Stimulated activated CD4-positive, alpha-beta T cell treated with anti-CD3 and anti-CD28 coated beads, Interleukin-4, amount 100 ng/mL, for 48 hours (primary cell): ENCODE measurements around the gene MAGEA8.
"Not testable (repeated sequence)": the region's sequence is repeated elsewhere in the genome, so short reads cannot be mapped to it uniquely, and the experiment has no call there.

Source experiments
- DNase-seq, 2 donors: peaks; one replicate each; pipeline ENCODE4 v3.0.0-alpha.2; 2020; ENCODE audit warnings: low read depth in 2 of 2

Gene MAGEA8

DNA sequence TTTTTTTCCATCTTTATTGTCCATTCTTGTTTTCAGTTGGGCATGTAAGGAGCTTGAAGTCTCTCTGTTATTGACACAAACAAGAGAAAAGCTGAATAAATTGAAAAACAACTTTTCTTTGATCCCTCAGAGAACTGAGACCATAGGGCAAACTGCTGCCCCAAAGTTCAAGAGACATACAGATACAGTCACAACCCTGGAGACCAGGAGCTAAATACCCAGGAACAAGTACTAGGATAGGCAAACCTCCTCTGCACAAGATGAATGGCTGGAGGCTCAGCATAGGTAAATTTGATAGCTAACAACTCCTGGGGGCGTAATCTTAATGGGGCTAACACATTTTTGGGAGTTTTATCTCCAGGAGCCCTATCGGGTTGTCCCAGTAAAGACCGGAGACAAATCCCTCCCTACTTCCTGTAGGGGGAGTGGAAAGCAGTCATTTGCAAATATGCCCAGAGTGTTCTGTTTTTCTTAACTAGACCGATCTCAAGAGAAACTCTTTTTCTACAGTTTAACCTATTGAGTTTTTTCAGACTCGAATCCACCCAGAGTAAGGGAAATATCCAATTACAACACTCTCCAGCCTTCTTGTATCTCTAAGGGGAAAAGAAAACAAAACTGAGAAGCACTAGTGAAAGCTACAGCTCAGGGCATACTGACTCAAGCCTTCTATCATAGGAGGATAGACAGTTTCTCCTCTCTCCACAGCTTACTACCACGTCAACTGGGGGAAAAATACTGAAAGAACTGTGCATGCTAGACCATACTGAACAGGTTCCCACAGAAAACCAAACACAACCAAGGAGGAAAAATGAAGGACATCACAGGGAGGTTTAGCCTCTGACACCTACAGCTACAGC is 23.1 kb downstream of the MAGEA8 start:
- DNase-seq, result no peak

DNA sequence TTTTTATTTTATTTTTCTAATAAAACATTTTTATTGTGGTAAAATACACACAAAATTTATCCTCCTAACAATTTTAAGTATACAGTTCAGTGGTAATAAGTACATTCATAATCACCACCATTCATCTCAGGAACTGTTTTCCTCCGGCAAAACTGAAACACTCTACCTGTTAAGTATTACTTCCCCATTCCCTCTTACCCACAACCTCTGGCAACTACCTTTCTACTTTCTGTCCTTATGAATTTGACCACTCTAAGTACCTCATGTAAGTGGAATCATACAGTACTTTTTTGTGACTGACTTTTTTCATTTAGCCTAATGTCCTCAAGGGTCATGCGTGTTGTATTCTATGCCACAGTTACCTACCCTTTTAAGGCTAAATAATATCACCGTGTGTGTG is 27.3 kb downstream of the MAGEA8 start:
- DNase-seq, result no peak

DNA sequence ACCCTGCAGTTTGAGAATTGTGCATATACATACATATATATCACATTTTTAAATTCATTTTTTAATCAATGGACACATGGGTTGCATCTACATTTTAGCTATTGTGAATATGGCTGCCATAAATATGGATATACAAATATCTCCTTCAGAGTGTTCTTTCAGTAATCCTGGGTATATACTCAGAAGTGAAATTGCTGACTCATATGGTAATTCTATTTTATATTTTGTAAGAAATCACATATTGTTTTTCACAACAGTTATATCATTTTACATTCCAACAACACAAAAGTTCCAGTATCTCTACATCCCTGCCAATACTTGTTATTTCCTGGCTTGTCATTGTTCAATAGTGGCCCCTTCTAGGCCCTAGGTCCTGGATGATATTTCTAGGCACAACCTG is 27.7 kb downstream of the MAGEA8 start:
- DNase-seq, result no peak

DNA sequence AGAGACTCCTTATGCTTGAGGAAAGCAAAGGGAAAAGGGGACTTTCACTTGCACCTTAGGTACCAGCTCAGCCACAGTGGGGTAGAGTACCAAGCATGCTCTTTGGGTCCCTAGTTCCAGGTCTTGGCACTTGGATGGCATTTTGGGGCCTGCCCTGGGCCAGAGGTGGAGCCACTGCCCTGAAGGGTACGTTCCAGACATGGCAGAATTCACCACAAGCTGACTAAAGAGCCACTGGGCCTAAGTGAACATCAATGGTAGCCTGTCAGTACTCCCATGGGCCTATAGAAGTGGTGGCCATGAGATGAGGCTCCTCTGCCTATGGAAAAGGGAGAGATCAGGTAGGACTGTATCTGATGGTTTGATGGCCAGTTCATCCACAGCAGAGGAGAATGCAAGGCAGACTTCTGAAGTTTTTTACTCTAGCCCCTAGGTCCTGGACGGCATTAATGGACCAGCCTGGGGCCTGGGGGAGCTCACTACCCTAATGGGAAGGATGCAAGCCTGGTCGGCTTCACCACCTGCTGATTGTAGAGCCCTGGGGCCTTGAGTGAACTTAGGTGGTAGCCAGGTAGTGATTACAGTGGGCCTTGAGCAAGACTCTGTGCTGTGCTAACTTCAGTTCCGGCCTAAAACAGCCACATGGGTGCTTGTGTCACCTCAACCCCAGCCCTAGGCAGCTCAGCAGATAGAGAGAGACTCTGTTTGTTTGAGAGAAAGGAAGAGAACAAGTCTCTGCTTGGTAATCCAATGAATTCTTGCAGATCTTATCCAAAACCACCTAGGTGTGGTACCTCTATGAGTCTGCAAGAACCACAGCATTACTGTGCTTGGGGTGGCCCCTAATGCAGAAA is 28.6 kb downstream of the MAGEA8 start:
- DNase-seq, result no peak

DNA sequence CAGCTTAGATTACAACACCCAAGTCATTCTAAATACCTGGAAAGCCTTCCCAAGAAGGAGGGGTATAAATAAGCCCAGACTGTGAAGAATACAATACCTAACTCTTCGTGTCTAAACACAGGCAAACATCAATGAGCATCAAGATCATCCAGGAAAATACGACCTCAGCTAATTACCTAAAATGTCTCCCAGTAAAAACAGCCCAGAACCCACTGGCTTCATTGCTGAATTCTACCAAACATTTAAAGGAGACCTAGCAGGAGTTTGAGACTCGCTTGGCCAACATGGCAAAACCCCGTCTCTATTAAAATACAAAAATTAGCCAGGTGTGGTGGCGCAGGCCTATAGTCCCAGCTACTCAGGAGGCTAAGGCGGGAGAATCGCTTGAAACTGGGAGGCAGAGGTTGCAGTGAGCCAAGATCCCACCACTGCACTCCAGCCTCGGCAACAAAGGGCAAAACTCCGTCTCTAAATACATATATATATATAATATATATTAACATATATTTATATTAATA is 29.3 kb downstream of the MAGEA8 start:
- no peak for DNase-seq

DNA sequence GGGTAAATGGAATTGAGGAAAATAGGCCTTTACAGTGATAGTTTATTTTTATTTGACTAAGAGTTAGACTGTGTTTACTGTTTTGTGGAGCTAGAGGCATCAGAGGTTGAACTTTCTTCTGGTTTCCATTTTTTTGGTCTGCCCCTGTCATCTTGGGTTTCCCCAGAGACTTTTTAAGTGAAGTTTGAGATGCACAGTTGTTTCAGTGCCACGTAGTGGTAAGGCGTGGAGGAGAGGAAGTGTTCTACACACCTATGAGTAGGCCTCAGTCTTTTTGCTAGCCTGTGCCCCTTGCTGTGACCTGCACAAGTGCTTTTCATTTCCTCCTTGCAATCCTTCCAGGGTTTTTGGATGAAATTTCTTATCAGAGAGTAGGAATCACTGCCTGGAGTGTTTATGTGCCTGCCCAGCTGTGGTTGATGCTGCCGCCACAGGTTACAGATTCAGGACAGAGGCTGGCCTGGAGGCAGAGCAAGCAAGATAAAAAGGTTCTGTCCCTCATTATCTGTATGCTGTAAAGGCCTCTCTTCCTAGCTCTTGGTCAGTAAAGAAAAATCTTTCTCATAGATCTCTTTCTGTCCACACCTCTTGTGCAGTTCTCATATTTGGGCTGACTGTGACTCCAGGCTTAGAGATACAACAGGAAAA is 35.9 kb downstream of the MAGEA8 start:
- no peak for DNase-seq

DNA sequence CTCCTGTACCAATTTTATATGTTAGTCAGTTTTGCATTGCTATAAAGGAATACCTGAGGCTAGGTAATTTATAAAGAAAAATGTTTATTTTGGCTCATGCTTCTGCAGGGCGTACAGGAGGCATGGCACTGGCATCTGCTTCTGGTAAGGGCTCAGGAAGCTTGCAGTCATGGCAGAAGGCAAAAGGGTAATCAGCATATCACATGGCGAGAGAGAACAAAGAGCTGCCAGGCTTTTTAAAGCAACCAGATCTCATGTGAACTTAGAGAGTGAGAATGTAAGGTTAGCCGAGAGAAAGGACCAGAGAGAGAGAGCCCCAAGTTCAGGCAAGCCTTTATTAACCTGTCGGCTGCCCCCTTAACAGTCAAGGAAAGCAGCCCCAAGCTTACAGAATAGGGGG is 42.9 kb downstream of the MAGEA8 start:
- not testable (repeated sequence) for DNase-seq

DNA sequence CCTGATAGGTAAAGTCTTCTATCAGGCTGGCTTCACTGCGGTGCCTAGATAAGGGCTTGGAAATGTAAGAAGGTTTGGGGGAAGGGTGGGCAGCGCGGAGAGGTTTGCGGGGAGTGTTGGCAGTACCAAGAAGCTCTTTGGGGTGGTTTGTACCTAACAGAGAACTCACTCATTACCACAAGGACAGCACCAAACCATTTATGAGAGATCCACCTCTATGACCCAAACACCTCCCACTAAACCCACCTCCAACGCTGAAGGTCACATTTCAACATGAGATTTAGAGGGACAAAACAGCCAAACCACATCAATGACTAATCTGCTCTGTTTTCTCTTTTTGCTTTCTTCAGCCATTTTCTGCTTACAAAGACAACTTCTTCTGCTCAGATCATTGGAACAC is 43.5 kb downstream of the MAGEA8 start:
- not testable (repeated sequence) for DNase-seq

DNA sequence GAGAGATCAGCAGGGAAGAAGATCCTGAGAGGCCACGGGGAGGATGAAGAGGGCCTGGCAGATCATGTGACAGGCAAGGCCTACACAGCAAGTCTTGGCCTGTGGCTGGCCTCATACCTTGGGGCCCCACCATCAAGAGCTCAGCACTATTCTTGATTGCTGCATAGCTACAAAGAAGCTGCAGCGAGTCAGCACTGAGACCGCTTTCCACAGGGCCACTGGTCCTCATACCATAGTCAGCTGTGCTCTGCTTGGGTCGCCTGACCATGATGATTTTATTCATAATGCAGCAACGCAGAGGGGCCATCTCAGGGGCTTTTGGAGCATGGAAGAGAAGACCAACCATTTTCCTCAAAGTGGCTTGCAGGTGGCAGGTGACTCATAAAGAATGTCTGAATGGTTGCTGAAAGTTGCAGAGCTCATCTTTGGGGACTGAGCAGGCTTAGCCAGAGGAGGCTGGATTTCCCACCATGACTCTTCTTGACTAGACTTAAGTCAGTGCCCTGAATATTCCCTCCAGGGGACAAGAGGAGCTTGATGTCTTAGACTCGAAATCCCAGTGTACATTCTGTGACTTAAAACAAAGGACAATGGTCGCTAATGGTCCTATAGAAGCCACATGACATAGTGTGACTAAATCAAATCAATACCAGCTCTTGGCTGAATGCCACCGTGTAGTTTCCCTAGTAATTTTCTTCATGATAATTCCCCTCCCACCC is 46.4 kb downstream of the MAGEA8 start:
- not testable (repeated sequence) for DNase-seq

DNA sequence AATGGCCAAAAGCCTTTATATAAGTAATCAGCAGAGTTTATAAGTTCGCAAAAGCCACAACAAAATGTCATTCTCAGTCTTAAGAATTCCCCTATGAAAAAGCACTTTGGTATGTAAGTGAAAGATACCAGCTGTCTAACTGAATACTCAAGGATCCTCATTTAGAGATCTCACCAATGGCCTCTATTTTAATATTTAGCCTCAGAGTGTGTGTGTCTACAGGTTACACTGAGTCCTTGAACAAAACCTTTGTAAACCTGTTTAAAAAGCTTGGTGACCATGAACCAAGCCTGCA is 46.9 kb downstream of the MAGEA8 start:
- not testable (repeated sequence) for DNase-seq

DNA sequence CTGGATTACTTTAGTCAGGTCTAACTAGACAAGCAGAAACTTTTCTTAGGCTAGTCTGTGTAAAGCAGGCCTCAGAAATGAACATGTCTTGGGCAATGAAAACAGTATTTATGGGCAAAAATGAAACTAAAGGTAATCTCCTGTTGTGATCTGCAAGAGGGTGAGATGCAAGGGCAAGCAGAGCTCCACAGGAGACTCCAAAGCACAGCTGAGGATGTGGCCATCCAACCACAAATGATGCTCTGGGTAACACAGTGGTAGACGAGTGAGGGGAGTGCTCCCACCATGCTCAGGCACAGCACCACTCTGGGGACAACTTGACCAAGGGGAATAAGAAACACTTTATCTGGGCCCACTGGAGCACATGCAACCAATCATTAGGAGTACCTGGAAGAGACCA is 47.7 kb downstream of the MAGEA8 start:
- not testable (repeated sequence) for DNase-seq

DNA sequence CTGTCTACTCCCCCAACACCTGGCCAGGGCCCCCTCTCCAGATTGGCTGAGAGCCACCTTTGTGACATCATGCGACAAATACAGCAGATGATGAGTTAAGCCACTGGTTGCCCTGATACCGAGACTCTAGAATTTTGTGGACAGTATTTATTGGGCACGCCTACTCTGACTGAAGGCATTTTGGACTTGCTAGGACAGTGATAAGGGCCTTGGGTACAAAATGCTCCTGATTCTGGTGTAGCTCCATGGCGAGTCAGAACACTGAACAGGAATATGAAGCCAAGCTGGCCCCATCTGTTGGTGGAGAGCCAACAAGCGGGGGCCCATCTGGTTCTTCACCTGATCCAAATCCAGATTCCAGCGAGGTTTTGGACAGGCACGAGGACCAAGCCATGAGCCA is 48.4 kb downstream of the MAGEA8 start, which contains the start of gene HSFX4:
Gene HSFX4 (plus strand): TSS at position 174 of the 400 bp plus-strand sequence. CDS start 72 bp downstream, at position 246.
- DNase-seq, result not testable (repeated sequence)

DNA sequence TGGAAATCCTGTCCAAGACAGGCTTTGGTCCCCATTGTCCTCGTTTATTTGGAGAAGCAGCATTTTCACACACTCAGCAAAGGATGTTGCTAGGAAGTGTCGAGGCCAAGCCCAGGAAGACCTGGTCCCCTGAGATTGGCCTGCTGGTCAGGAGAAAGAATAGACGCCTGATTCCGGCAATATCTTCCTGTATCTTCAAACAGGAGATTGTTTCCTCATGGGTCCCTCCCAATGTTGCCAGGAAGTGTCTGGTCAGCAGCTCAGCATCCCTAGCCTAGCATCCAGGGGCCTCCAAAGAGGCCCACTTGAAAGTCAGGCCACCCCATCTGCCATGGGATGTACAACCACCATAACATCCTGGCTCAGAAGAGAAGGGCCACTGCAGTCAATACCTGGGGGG is 50.4 kb downstream of the MAGEA8 start:
- DNase-seq, result not testable (repeated sequence)

DNA sequence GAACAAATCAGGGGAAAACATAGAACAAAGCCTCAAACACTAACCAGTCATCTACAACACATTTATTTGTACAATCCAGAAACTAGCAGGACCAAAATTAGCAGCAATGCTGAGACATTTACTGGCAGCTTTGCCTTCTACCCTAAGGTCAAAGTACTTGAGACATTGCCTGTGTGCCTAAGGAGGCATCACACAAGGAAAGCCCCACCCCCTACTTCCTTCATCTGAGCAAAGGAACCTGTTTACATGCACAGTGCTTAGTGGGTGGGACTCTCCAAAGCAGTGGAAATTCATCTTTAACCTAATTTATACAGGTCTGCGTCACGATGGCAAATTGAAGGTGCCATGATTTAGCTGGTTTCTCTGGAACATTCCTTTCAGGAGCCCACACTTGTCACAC is 51.2 kb downstream of the MAGEA8 start:
- not testable (repeated sequence) for DNase-seq

DNA sequence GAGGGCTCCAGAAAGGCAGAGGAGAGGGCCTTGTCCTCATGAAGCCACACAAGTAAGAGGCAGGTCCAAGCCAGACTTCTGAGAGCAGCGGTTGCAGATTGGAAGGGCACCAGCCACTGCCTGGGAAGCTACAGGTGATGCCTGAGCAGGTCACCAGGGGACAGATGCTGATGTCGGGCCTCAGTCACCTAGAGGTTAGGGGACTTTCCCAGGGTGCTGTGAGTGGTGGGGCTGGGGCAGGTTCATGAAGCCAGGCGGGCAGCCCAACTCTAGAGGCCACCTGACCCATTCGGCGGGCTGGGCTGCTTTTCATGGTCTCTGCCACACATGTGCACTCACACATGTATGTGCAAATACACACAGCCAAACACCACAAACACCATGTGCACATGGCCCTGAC is 52.0 kb downstream of the MAGEA8 start:
- DNase-seq, result not testable (repeated sequence)

DNA sequence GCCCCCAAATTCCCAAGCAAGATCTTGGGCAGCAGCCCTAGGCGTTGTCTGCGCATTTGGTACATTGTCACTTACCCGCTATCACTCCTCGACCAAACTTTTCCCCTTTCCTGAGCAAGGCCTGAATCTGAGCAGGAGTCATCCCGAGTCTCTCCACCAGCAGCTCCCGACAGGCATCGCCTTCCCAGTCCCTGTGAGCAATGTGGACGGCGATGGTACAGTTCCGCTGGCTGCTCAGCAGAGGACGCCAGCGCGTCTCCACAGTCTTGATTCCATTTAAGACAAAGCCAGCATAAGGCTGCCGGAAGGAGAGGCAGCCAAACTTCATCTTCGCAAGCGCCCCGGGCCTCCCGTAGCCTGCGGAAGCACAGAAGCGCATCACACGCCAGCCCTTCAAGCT is 52.6 kb downstream of the MAGEA8 start:
- DNase-seq, result not testable (repeated sequence)
